SK-N-MC (cell line): ENCODE data around the gene ZG16B.

Experiments
- EZH2 ChIP-seq: fragments of 200-600 bp; sonication (generic); IDR thresholded peaks from one replicate; pipeline ENCODE4 v1.6.1; 2017; ENCODE audit warnings: antibody characterized with exemption
- POLR2AphosphoS5 ChIP-seq: IDR thresholded peaks from 2 replicates; pipeline ENCODE4 v1.6.1; 2012; ENCODE audit warnings: mild to moderate bottlenecking, low read depth, low read length, borderline replicate concordance

GRCh38 chr16:2822158-2822495 is 8.0 kb upstream of the ZG16B start:
- no peak for TF ChIP-seq EZH2
- TF ChIP-seq POLR2AphosphoS5: no peak
